Measurements from ENCODE around the gene RNF125.
"Not testable (repeated sequence)": the region's sequence is repeated elsewhere in the genome, so short reads cannot be mapped to it uniquely, and the experiment has no call there.

GRCh38 chr18:32019949-32020625 lies 1.5 kb downstream of the RNF125 start:
- not testable (repeated sequence) for TF ChIP-seq CTCF (IDR thresholded peaks at IDR 0.05); POLR2A (IDR thresholded peaks at IDR 0.05); POLR2AphosphoS5 (IDR thresholded peaks at IDR 0.05; ENCODE audit: insufficient read depth in 1 of 2, low read depth in 1 of 2)
